ENCODE measurements around the gene UGGT1.

- TF ChIP-seq CTCF (IDR thresholded peaks at IDR 0.05) (no peak), REST (IDR thresholded peaks at IDR 0.05; ENCODE audit: low read depth, low read length) (no peak), YY1 (IDR thresholded peaks at IDR 0.05; ENCODE audit: low read depth) (no peak), POLR2AphosphoS5 (IDR thresholded peaks at IDR 0.05; ENCODE audit: low read depth, low read length) (no peak), TAF1 (IDR thresholded peaks at IDR 0.05; ENCODE audit: borderline replicate concordance, low read depth, low read length) (no peak)
Observed at GRCh38 chr2:128170776-128171175, 79.8 kb downstream of the UGGT1 start.
